22Rv1 (cell line): Measurements from ENCODE around the gene IQSEC1.

Source experiments
- ZFX ChIP-seq: fragments of 450-650 bp; IDR thresholded peaks from 2 replicates; pipeline ENCODE4 v1.6.1; 2017; ENCODE audit warnings: antibody characterized with exemption, borderline replicate concordance
- TF ChIP-seq, protein P1 (sequence below): fragments of 450-650 bp; IDR thresholded peaks from 2 replicates; pipeline ENCODE4 v1.5.1; 2017; ENCODE audit warnings: mild to moderate bottlenecking

GRCh38 chr3:12865271-12865670, 208.0 kb downstream of the IQSEC1 start:
- TF ChIP-seq, protein P1, sequence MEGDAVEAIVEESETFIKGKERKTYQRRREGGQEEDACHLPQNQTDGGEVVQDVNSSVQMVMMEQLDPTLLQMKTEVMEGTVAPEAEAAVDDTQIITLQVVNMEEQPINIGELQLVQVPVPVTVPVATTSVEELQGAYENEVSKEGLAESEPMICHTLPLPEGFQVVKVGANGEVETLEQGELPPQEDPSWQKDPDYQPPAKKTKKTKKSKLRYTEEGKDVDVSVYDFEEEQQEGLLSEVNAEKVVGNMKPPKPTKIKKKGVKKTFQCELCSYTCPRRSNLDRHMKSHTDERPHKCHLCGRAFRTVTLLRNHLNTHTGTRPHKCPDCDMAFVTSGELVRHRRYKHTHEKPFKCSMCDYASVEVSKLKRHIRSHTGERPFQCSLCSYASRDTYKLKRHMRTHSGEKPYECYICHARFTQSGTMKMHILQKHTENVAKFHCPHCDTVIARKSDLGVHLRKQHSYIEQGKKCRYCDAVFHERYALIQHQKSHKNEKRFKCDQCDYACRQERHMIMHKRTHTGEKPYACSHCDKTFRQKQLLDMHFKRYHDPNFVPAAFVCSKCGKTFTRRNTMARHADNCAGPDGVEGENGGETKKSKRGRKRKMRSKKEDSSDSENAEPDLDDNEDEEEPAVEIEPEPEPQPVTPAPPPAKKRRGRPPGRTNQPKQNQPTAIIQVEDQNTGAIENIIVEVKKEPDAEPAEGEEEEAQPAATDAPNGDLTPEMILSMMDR = no peak
- TF ChIP-seq ZFX = no peak
